Fibroblast of upper back skin (primary cell): ENCODE measurements around the gene IL10RA.

ENCODE experiments used
- DNase-seq: peaks from one replicate; pipeline ENCODE4 v3.0.0-alpha.2; 2013

IL10RA gene

DNA sequence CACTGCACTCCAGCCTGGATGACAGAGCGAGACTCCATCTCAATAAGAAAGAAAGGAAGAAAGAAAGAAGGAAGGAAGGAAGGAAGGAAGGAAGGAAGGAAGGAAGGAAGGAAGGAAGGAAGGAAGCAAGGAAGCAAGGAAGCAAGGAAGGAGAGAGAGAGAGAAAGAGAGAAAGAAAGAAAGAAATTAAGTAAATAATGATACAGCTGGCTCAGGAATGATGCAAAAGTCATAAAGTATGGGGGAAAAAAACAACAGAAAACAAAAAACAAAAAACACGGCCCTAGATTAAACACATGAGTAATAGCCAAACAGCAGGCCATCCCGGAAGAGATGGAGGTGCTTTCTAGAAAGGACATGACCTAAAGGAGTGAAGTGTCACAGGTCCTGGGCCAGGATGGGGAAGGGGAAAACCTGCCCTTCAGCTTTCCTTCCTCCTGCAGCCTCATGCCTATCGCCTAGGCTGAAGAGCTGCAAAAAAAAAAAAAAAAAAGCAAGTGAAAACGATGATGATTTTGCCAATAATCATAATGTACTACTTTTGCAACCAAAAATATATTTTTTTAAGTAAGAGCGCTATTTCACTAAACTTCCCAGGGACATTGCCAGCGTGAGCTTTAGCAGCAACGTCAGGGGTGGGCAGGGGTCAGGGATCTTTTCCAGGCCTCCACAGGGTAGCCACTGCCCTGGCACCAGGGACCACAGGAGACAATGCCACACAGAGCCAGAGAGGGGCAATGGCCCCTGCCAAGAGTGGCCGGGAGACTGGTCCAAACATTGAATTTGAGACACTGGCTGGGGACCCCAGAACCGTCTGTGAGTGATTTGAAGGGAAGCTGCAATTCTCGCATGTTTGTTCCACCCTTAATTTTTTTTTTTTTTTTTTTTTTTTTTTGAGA is 62.5 kb downstream of the IL10RA start:
- DNase-seq: no peak

DNA sequence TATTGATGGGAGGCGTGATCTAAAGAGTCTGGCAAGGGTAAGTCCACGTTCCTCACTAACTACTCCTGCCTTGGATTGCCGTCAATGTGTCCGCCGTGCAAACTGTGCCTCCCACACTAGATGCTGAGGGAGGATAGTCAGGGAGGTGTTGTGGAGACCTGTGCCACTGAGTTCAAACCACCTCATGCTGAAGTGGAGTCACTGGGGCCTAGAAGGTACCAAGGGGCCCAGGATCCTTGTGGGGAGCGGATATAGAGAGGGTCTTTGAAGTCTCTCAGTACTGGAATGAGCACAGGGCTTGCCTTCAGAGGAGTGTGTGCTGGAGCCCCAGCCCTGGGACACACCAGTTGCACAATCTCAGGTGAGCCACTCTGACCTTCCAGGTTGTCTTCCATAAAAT is 63.6 kb downstream of the IL10RA start:
- DNase-seq: no peak

DNA sequence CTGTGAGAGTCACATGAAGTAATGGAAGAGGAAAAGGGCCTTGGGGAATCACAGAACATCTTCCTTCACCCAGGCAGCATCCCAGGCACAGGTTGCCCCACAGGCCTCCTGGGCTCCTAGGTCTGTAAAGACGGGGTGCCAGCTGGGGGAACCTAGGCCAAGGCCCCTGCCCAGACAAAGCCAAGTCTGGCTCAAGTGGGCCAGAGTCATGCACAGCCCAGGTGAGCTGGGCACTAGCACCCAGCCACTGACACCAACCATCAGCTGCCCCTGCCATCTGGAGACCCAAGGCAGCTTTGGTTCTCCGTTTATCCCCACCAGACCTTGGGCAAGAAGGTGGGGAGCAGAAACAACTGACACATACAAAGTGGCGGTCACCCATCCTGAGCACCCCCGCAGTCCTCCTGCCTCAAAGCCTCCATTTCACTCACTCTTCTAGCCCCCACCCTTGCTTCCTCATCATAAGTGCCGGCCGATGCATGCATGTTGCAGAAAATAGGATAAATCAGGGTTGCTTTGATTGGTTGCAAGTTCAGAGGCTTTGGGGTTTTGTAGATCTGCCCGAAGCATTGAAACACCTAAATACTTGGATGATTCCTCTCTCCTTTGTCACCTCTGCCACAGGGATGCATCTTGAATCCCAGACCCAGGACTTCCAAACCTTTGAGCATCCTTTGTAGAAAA is 64.2 kb downstream of the IL10RA start:
- no peak for DNase-seq
